ENCODE measurements around the gene OPCML. TPM values are rescaled to one million over a fixed set of nuclear protein-coding genes. Genes with fewer than 3 reads are reported as not detected.

Gene OPCML
- total RNA-seq, 2 donors from 2014 or later: not detected

GRCh38 chr11:132472411-132473172, 1059.7 kb downstream of the OPCML start:
- ATAC-seq (ENCODE audit: insufficient number of reproducible peaks, low FRiP score, low read depth) (no peak), DNase-seq (ENCODE audit: low spot score) (no peak)
- TF ChIP-seq, protein P1, sequence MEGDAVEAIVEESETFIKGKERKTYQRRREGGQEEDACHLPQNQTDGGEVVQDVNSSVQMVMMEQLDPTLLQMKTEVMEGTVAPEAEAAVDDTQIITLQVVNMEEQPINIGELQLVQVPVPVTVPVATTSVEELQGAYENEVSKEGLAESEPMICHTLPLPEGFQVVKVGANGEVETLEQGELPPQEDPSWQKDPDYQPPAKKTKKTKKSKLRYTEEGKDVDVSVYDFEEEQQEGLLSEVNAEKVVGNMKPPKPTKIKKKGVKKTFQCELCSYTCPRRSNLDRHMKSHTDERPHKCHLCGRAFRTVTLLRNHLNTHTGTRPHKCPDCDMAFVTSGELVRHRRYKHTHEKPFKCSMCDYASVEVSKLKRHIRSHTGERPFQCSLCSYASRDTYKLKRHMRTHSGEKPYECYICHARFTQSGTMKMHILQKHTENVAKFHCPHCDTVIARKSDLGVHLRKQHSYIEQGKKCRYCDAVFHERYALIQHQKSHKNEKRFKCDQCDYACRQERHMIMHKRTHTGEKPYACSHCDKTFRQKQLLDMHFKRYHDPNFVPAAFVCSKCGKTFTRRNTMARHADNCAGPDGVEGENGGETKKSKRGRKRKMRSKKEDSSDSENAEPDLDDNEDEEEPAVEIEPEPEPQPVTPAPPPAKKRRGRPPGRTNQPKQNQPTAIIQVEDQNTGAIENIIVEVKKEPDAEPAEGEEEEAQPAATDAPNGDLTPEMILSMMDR (IDR thresholded peaks at IDR 0.05): no peak
- Histone ChIP-seq H3K36me3 (no peaks in the 10 kb centered on the region), H3K27me3 (replicated peaks; ENCODE audit: insufficient read depth) (no peaks in the 10 kb centered on the region), H3K4me3 (no peak overlapping the region), H3K9me3 (no peaks in the 10 kb centered on the region), H3K4me1 (ENCODE audit: control insufficient read depth in 1 of 2, low read depth in 2 of 2) (no peaks in the 10 kb centered on the region), H3K27ac (no peak overlapping the region)

- ATAC-seq (ENCODE audit: insufficient number of reproducible peaks, low FRiP score, low read depth) (no peak), DNase-seq (ENCODE audit: low spot score) (no peak)
- H3K36me3 ChIP-seq: no peaks in the 10 kb centered on the region
Observed at GRCh38 chr11:132471466-132471865, 1060.8 kb downstream of the OPCML start.

DNA sequence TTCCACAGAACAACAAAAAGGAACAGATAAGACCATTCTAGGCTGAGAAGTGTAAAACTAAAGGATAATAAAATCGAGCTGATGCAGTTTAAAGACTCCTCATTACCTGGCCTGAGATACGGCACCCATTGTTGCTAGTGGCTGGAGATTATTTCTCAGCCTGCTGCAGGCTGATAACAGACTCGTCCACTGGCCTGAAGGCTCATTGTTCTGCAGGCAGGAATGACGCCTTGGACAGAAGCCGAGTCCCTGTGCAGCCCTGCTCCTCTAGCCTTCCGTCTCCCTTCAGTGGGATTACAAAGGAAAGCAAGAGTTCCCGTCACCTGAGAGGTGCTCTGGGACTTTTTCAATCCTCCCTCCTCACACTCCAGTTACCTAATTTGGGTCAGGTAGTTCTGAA, 1065.3 kb downstream of the OPCML start:
- ATAC-seq (ENCODE audit: insufficient number of reproducible peaks, low FRiP score, low read depth) (no peak), DNase-seq (ENCODE audit: low spot score) (no peak)
- TF ChIP-seq, protein P1 (IDR thresholded peaks at IDR 0.05): no peak
- Histone ChIP-seq H3K9me3 (no peaks in the 10 kb centered on the region), H3K27ac (no peak overlapping the region), H3K27me3 (replicated peaks; ENCODE audit: insufficient read depth) (no peaks in the 10 kb centered on the region), H3K4me1 (ENCODE audit: control insufficient read depth in 1 of 2, low read depth in 2 of 2) (no peaks in the 10 kb centered on the region), H3K4me3 (no peak overlapping the region), H3K36me3 (no peaks in the 10 kb centered on the region)

More at GRCh38 chr11:132471466-132471865, 1060.8 kb downstream of the OPCML start:
- H3K27me3 ChIP-seq (replicated peaks; ENCODE audit: insufficient read depth): no peaks in the 10 kb centered on the region
- TF ChIP-seq, protein P1 (IDR thresholded peaks at IDR 0.05): no peak
- no peak overlapping the region for H3K27ac ChIP-seq
- no peak overlapping the region for H3K4me3 ChIP-seq
- no peaks in the 10 kb centered on the region for H3K9me3 ChIP-seq
- no peaks in the 10 kb centered on the region for H3K4me1 ChIP-seq (ENCODE audit: control insufficient read depth in 1 of 2, low read depth in 2 of 2)

DNA sequence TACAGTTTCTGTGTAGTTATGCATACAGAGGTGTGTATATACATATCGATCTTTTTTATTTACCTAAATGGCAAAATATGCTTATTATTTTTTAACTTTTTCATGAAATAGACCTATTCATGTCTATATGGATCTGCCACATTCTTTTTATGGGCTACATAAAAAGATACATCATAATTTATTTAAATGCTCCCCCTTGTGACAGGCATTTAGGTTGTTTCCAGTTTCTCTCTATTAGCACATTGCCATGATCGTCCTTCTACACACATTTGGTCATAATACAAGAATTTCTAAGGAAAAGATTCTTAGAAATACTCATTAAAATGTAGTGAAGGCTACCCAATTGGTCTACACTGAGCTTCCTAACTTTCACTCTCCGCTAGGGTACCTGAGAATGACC, 1067.4 kb downstream of the OPCML start:
- Histone ChIP-seq H3K9me3 (no peaks in the 10 kb centered on the region), H3K4me1 (ENCODE audit: control insufficient read depth in 1 of 2, low read depth in 2 of 2) (no peaks in the 10 kb centered on the region), H3K4me3 (no peak overlapping the region), H3K27ac (no peak overlapping the region), H3K36me3 (no peaks in the 10 kb centered on the region), H3K27me3 (replicated peaks; ENCODE audit: insufficient read depth) (no peaks in the 10 kb centered on the region)
- ATAC-seq (ENCODE audit: insufficient number of reproducible peaks, low FRiP score, low read depth) (no peak), DNase-seq (ENCODE audit: low spot score) (no peak)
- TF ChIP-seq, protein P1 (IDR thresholded peaks at IDR 0.05): no peak

DNA sequence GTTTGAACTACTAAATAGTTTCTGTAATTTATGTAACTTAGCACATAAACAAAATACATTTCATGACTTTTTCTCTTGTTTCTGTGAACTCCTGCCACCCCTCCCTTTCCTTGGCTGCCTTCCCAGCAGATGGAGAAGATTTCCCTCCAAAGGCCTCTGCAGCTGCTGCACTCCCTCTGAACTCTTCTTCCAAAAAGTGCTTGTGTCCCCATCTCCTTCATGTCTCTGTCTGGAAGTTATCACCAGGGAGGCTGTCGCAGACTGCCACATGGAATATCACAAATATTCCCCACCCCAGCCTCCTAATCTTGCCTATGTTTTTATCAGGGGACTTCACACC, 1068.3 kb downstream of the OPCML start:
- no peaks in the 10 kb centered on the region for H3K36me3 ChIP-seq
- DNase-seq (ENCODE audit: low spot score): no peak
- TF ChIP-seq, protein P1 (IDR thresholded peaks at IDR 0.05): no peak
- H3K27ac ChIP-seq: no peak overlapping the region
- no peak overlapping the region for H3K4me3 ChIP-seq
- ATAC-seq (ENCODE audit: insufficient number of reproducible peaks, low FRiP score, low read depth): no peak
- H3K9me3 ChIP-seq: no peaks in the 10 kb centered on the region
- no peaks in the 10 kb centered on the region for H3K4me1 ChIP-seq (ENCODE audit: control insufficient read depth in 1 of 2, low read depth in 2 of 2)
- no peaks in the 10 kb centered on the region for H3K27me3 ChIP-seq (replicated peaks; ENCODE audit: insufficient read depth)

Data from thoracic aorta (tissue), 2 donors.